NCI-H1092 treated with DMSO at 0.1 percent for 48 hours (cell line): ENCODE measurements around the gene MINDY4.

Experiments used
- DNase-seq: peaks from one replicate; lab custom pipeline; 2025; lab: John Stamatoyannopoulos, UW

MINDY4 gene

GRCh38 chr7:30903146-30903545, 131.9 kb downstream of the MINDY4 start:
- no peak for DNase-seq

DNA sequence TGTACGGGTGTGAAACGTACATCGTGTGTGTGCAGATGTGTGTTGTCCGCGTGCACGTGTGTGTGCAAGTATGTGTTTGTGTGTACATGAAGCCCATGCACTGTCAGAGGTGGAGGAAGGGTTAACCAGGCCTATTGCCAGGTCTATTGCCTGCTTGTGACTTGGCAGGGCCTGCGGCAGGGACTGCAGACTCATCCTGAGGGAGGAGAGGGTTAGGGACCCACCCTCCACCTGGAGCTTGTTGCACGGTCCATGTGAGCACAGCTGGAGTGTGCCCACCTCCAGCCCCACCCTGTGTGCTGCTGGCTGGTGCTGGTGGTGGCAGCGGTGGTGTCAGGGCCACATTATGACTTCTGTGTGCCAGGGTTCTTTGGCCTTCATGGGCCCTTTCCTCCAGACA, 133.3 kb downstream of the MINDY4 start:
- no peak for DNase-seq

- no peak for DNase-seq
These were observed 134.1 kb downstream of the MINDY4 start for GRCh38 chr7:30905078-30906012.

DNA sequence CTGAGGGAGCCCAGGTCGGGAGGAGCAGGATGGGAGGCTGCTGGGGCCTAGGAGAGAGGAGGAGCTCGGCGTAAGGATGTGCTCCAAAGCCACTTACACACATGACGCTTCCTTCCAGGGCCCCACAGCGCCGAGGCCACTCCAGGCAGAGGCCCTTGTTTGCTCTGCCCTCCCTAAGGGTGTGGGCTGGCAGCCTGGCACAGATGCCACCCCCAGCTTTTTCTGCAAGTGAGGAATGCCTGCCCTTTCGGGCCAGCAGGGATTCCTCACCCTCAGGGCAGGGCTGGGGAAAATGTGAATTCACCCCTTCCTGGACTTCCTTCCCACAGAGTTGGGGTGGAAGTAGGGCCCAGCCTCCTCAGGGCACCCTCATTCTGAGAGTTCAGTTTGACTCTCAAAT, 134.8 kb downstream of the MINDY4 start:
- DNase-seq: no peak

DNA sequence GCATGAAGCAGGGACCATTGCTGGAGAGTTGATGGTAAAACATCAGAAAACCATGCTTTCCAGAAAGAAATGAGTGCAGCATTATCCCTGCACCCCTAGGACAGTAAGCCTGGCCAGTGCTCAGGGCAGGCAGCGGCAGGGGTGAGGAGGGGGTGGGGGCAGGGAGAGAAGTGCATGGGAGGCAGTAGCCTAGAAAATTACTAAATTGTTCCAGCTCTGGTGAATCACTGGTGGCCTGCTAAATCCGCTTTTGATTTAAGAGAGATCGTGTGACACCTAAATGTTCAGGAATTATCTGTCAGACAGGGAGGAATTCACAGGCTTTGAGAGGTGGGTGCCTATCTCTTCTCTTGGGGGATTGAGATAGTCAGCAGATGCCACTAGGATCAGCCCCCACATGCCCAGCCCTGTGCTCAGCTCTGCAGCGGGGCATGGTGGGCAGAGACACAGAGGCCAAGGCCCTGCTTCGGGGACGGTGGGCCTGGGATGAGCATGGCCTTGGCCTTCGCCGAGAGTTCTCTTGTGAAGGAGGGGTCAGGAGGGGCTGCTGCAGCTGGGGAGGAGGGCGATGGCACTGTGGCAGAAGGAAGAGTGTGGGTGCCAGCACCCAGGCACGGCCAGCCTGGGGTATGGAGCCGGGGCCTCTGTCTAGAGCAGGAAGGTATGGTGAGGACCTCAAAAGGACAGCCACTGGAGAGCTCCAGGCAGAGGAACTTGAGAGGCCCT, 135.5 kb downstream of the MINDY4 start:
- no peak for DNase-seq

DNA sequence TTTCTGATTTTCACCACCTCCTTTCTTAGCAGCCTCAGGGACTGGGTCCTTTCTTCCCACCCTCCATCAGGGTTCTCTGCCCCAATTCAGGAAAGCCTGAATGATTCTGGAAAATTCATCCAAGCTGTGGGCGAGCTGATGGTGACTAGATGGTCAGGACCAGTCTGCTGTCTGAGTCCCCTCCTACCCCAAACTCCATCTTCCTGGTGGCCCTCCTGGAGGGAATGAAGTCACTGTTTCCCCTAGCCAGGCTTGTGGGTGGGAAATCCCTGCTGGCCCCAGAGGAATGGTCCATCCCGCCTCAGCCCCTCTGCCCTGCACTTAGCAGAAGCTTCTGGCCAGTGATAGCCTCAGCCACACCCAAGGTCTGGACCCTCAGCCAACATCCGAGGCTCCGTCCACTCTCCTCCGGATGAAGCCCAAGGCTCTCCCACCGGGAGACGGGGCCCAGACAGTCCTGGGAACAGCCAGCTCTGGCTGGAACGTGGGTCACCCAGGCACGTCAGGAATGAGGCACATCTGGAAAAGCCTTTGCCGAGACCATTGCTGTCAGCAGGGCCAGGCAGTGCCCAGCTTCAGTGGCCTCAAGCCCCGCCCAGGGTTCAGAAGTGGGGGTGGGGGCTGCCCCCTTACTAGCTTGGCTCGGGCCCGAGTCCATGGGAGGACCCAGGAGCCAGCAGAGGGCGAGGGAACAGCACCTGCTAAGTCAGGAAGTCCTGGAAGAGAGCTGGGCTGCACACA, 136.5 kb downstream of the MINDY4 start:
- DNase-seq: no peak

DNA sequence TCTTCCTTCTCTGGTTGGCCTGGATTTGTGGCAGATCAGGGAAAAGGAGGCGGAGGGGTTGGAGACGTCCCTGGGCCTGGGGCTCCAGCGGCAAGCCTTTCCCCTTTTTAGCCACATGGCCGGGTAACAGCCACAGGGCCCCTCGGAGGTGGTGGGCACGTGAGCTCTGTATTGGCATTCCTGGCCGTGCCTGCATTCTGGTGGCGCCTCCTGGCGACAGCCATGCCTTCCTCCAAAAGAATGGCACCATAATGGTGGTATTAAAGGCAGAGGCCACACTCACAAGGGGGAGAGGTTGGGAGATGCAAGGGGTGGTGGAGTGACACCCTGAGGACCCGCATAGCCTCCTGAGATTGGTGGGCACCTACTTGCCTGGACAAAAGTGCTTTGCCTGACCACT, 137.5 kb downstream of the MINDY4 start:
- no peak for DNase-seq

DNA sequence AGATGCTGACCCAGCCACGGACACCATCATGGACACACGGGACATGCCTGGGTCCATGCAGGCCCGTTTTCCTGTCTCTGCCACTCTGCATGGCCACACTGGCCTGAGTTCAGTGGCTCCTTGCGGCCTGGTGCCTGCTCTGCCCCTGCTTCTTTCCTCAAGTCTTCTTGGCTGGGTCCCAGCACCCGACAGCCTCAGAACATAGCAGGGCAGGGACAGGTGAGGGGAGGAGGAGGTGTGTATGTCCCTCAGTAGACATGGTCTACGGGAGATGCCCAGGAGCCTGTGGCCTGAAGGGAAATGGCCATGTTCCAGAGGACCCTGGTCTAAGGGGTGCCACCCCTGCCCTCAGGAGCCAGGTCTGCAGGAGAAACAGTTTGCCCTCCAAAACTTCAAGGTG, 138.2 kb downstream of the MINDY4 start:
- no peak for DNase-seq

- no peak for DNase-seq
These were observed 139.3 kb downstream of the MINDY4 start for GRCh38 chr7:30910411-30911073.

GRCh38 chr7:30911133-30911532, 139.9 kb downstream of the MINDY4 start:
- no peak for DNase-seq

- no peak for DNase-seq
These were observed 140.3 kb downstream of the MINDY4 start, which contains the start of gene AQP1 for GRCh38 chr7:30911561-30911969. TSS of gene AQP1 (plus strand) at chr7:30911853. CDS start at chr7:30911910, 57 bp downstream.

GRCh38 chr7:30912021-30912730, 141.0 kb downstream of the MINDY4 start:
- DNase-seq: no peak

DNA sequence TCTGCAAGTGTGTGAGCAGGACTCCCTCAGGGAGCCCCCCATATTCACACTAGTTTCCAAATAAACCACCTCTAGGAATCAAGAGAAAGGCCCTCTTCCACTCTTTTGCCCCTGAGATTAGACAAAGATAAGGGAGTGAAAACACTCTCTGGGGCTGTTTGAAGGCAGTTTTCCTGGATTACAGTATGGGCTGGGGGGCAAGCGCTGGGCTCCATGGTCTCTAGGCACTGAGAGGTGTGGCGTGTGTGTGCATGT, 141.4 kb downstream of the MINDY4 start:
- no peak for DNase-seq

- no peak for DNase-seq
These were observed 142.0 kb downstream of the MINDY4 start for GRCh38 chr7:30912986-30913811.

GRCh38 chr7:30913821-30914515, 142.8 kb downstream of the MINDY4 start:
- no peak for DNase-seq

DNA sequence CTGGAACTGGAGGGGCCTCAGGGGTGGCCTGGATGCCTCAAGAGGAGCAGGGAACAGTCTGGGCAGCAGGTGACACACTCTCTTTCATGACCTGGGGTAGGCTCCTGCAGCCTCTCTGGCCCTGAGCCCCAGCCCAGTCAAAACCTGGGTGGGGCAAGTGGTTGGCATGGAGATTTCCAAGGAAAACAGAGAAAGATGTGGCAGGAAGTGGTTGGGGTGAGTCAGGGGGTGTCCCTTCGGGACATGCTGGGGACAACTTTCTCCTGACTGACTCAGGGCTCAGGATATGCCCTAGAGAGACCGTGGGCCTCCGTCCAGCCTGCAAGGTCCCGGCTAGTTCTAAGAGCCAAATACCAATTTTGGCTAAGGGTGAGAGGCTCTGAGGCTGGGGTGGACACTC, 143.4 kb downstream of the MINDY4 start:
- DNase-seq: no peak

DNA sequence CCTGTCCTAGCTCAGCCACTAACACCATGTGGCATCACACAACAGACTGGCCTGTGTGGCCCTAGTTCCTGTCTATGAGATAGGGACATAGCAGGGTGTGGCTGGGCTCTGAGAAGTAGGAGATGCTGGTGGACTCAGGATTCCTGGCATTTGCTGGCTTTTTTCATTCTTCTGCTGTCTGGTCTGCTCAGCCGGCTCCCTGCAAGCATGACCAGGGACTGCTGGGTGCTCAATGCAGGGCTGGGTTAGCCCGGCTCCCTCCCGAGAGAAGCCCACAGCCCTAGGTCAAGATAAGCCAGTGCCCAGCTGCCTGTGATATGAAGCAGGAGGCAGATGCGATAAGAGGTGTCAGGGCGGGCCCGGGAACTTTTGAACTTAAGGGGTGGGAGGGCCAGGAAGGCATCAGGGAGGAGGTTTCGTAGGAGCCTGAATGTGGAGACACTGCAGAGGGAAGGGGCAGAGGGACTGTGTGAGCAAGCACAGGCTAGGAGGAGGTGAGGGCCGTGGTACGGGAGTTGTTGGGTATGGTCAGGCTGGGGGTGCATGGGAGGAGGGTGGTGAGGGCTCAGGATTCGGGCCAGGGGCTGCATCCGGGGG, 143.9 kb downstream of the MINDY4 start:
- no peak for DNase-seq

GRCh38 chr7:30915751-30916150, 144.5 kb downstream of the MINDY4 start:
- no peak for DNase-seq

- no peak for DNase-seq
These were observed 145.0 kb downstream of the MINDY4 start for GRCh38 chr7:30916255-30916654.

DNA sequence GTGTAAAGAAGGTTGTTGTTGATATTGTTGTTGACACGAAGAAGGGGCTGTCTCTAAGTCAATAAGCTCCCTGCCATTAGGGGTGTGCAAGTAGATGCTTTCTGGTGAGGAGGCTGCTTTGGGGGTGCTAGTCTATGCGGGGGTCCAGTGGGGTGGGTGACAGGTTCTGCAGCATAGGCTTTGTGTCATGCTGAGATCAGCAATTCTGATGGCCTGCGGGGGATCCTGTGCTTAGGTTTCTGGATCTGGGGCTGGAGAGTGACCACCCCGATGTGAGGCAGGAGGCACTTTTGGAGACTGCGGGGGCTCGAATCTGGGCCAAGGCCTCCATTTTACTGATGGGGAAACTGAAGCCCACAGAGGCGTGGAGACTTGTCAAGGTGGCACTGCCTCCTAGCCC, 145.6 kb downstream of the MINDY4 start:
- DNase-seq: no peak
